ENCODE results near the gene UBR4.

The UBR4 gene

GRCh38 chr1:19177811-19178210 lies 32.3 kb downstream of the UBR4 start:
- no peak overlapping the region for H3K4me3 ChIP-seq
- TF ChIP-seq EZH2 (IDR thresholded peaks at IDR 0.05) (no peak), FOXP2 (optimal IDR thresholded peaks at IDR 0.05; ENCODE audit: control extremely low read depth, extremely low read length, insufficient read depth) (no peak), POLR2AphosphoS5 (IDR thresholded peaks at IDR 0.05; ENCODE audit: borderline replicate concordance, low read depth, low read length) (no peak)
- H3K9ac ChIP-seq (ENCODE audit: insufficient read length), result no peak overlapping the region
- H3K36me3 ChIP-seq (ENCODE audit: insufficient read depth, low read length), result peaks cover 86% of the 10 kb centered on the region
- DNase-seq (ENCODE audit: low read depth, low spot score), result no peak
- H3K27ac ChIP-seq, result no peak overlapping the region
- H3K9me3 ChIP-seq (ENCODE audit: low read depth, low read length), result no peaks in the 10 kb centered on the region

- DNase-seq (ENCODE audit: low read depth, low spot score), result no peak
- H3K9me3 ChIP-seq (ENCODE audit: low read depth, low read length), result no peaks in the 10 kb centered on the region
- no peak overlapping the region for H3K27ac ChIP-seq
- no peak overlapping the region for H3K4me3 ChIP-seq
- TF ChIP-seq POLR2AphosphoS5 (IDR thresholded peaks at IDR 0.05; ENCODE audit: borderline replicate concordance, low read depth, low read length) (no peak), EZH2 (IDR thresholded peaks at IDR 0.05) (no peak), FOXP2 (optimal IDR thresholded peaks at IDR 0.05; ENCODE audit: control extremely low read depth, extremely low read length, insufficient read depth) (no peak)
- H3K9ac ChIP-seq (ENCODE audit: insufficient read length), result no peak overlapping the region
- H3K36me3 ChIP-seq (ENCODE audit: insufficient read depth, low read length), result peaks cover 95% of the 10 kb centered on the region
Observed at GRCh38 chr1:19169642-19170041, 40.4 kb downstream of the UBR4 start.

- Histone ChIP-seq H3K4me3 (no peak overlapping the region), H3K27ac (no peak overlapping the region), H3K9ac (ENCODE audit: insufficient read length) (no peak overlapping the region), H3K36me3 (ENCODE audit: insufficient read depth, low read length) (peaks cover 97% of the 10 kb centered on the region), H3K9me3 (ENCODE audit: low read depth, low read length) (no peaks in the 10 kb centered on the region)
- TF ChIP-seq FOXP2 (optimal IDR thresholded peaks at IDR 0.05; ENCODE audit: control extremely low read depth, extremely low read length, insufficient read depth) (no peak), EZH2 (IDR thresholded peaks at IDR 0.05) (no peak), POLR2AphosphoS5 (IDR thresholded peaks at IDR 0.05; ENCODE audit: borderline replicate concordance, low read depth, low read length) (no peak)
- no peak for DNase-seq (ENCODE audit: low read depth, low spot score)
Observed at GRCh38 chr1:19167140-19167539, 42.9 kb downstream of the UBR4 start.

GRCh38 chr1:19166066-19166465 lies 44.0 kb downstream of the UBR4 start:
- TF ChIP-seq POLR2AphosphoS5 (IDR thresholded peaks at IDR 0.05; ENCODE audit: borderline replicate concordance, low read depth, low read length), result no peak
- TF ChIP-seq FOXP2 (optimal IDR thresholded peaks at IDR 0.05; ENCODE audit: control extremely low read depth, extremely low read length, insufficient read depth), result no peak
- TF ChIP-seq EZH2 (IDR thresholded peaks at IDR 0.05), result no peak
- H3K27ac ChIP-seq, result no peak overlapping the region
- H3K9ac ChIP-seq (ENCODE audit: insufficient read length), result no peak overlapping the region
- H3K4me3 ChIP-seq, result no peak overlapping the region
- DNase-seq (ENCODE audit: low read depth, low spot score), result no peak
- H3K9me3 ChIP-seq (ENCODE audit: low read depth, low read length), result no peaks in the 10 kb centered on the region
- peaks cover 97% of the 10 kb centered on the region for H3K36me3 ChIP-seq (ENCODE audit: insufficient read depth, low read length)

- H3K36me3 ChIP-seq (ENCODE audit: insufficient read depth, low read length), result peaks cover 97% of the 10 kb centered on the region
- no peaks in the 10 kb centered on the region for H3K9me3 ChIP-seq (ENCODE audit: low read depth, low read length)
- DNase-seq (ENCODE audit: low read depth, low spot score), result no peak
Observed at GRCh38 chr1:19165501-19165900, 44.6 kb downstream of the UBR4 start.

GRCh38 chr1:19164274-19165015 lies 45.6 kb downstream of the UBR4 start:
- Histone ChIP-seq H3K4me3 (no peak overlapping the region), H3K36me3 (ENCODE audit: insufficient read depth, low read length) (peaks cover 97% of the 10 kb centered on the region), H3K9me3 (ENCODE audit: low read depth, low read length) (no peaks in the 10 kb centered on the region), H3K27ac (no peak overlapping the region), H3K9ac (ENCODE audit: insufficient read length) (no peak overlapping the region)
- DNase-seq (ENCODE audit: low read depth, low spot score), result no peak
- TF ChIP-seq POLR2AphosphoS5 (IDR thresholded peaks at IDR 0.05; ENCODE audit: borderline replicate concordance, low read depth, low read length) (no peak), FOXP2 (optimal IDR thresholded peaks at IDR 0.05; ENCODE audit: control extremely low read depth, extremely low read length, insufficient read depth) (no peak), EZH2 (IDR thresholded peaks at IDR 0.05) (no peak)

More at GRCh38 chr1:19165501-19165900, 44.6 kb downstream of the UBR4 start:
- Histone ChIP-seq H3K4me3 (no peak overlapping the region), H3K9ac (ENCODE audit: insufficient read length) (no peak overlapping the region), H3K27ac (no peak overlapping the region)
- TF ChIP-seq POLR2AphosphoS5 (IDR thresholded peaks at IDR 0.05; ENCODE audit: borderline replicate concordance, low read depth, low read length) (no peak), FOXP2 (optimal IDR thresholded peaks at IDR 0.05; ENCODE audit: control extremely low read depth, extremely low read length, insufficient read depth) (no peak), EZH2 (IDR thresholded peaks at IDR 0.05) (no peak)

GRCh38 chr1:19163261-19163660 lies 46.8 kb downstream of the UBR4 start:
- no peak for DNase-seq (ENCODE audit: low read depth, low spot score)
- no peak overlapping the region for H3K27ac ChIP-seq
- TF ChIP-seq POLR2AphosphoS5 (IDR thresholded peaks at IDR 0.05; ENCODE audit: borderline replicate concordance, low read depth, low read length), result no peak
- H3K36me3 ChIP-seq (ENCODE audit: insufficient read depth, low read length), result peaks cover 98% of the 10 kb centered on the region
- H3K9me3 ChIP-seq (ENCODE audit: low read depth, low read length), result no peaks in the 10 kb centered on the region
- H3K9ac ChIP-seq (ENCODE audit: insufficient read length), result no peak overlapping the region
- no peak overlapping the region for H3K4me3 ChIP-seq

- TF ChIP-seq FOXP2 (optimal IDR thresholded peaks at IDR 0.05; ENCODE audit: control extremely low read depth, extremely low read length, insufficient read depth), result no peak
- Histone ChIP-seq H3K27ac (no peak overlapping the region), H3K9ac (ENCODE audit: insufficient read length) (no peak overlapping the region), H3K36me3 (ENCODE audit: insufficient read depth, low read length) (peaks cover 100% of the 10 kb centered on the region), H3K9me3 (ENCODE audit: low read depth, low read length) (no peaks in the 10 kb centered on the region), H3K4me3 (no peak overlapping the region)
- DNase-seq (ENCODE audit: low read depth, low spot score), result no peak
Observed at GRCh38 chr1:19160831-19161230, 49.2 kb downstream of the UBR4 start.

GRCh38 chr1:19157653-19158052 lies 52.4 kb downstream of the UBR4 start:
- no peak for TF ChIP-seq POLR2AphosphoS5 (IDR thresholded peaks at IDR 0.05; ENCODE audit: borderline replicate concordance, low read depth, low read length)
- Histone ChIP-seq H3K9me3 (ENCODE audit: low read depth, low read length) (no peaks in the 10 kb centered on the region), H3K9ac (ENCODE audit: insufficient read length) (no peak overlapping the region), H3K4me3 (no peak overlapping the region), H3K27ac (no peak overlapping the region), H3K36me3 (ENCODE audit: insufficient read depth, low read length) (peaks cover 100% of the 10 kb centered on the region)
- DNase-seq (ENCODE audit: low read depth, low spot score), result no peak

Data from SK-N-MC (cell line).